NOMO-1 treated with dmso at 0.1 percent for 144 hours (cell line): ENCODE measurements around the gene POLR1C.
"Not testable (repeated sequence)": the region's sequence is repeated elsewhere in the genome, so short reads cannot be mapped to it uniquely, and the experiment has no call there.

ENCODE experiments used
- DNase-seq: peaks from one replicate; lab custom pipeline; 2025; ENCODE audit not compliant: unreplicated experiment; lab: John Stamatoyannopoulos, UW

The POLR1C gene

GRCh38 chr6:43491750-43492661 lies 24.9 kb upstream of the POLR1C start:
- DNase-seq, result no peak

DNA sequence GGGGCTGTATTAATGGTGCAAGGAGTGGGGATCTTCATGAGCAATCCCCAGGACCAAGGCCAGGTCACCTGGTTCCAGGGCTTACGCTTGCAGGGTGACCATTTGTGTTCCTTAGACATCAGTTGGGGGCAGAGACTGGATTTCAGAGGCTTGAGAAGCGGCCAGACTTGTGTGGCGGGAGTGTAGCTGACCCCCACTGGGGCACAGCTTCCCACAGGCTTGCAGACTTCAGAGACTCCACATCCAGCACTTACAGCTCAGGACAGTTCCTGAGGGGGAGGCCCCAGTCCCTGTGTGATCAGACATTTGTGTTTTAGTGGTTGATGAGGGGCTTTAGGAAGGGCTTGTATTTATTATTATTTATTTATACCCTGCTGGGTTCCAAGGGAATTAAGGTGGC lies 24.2 kb upstream of the POLR1C start:
- DNase-seq, result no peak

DNA sequence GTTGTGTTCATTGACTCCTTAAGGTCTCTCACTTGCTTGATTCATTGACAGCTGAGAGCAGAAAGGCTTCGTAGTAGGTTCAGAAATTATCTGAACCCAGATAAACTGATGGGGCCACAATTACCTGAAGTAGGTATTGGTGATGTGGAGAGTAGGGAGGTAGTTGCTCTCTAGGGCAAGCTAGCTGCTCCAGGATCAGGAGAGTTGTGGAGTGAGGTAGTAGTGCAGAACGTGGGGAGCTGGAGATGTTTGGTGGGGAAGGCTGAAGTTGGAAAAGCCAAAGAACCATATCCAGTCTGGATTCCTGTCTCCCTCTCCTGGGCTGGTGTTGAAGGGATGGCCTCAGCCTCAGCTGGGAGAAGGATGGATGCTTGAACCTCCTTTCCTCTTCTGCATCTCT lies 23.7 kb upstream of the POLR1C start:
- no peak for DNase-seq

DNA sequence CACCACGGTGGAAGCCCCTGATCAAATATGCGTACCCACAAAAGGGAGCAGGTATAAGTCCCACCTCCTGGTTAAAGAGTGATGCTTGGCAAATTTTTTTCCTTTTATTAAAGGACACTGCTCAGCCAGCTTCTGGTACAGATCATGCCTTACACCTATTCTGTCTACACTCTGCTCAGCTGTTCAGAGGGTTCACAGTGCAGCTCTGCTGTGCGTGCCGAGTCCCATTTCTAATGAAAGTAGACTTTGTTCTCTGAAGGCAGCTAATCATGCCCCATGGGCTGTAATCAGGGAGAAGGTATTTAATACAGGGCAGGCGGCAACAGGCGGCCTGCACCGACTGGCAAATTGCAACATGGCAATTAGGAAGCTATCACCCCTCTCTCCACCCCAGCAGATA lies 23.1 kb upstream of the POLR1C start:
- no peak for DNase-seq

- DNase-seq, result no peak
Measured at GRCh38 chr6:43494321-43494720, 22.6 kb upstream of the POLR1C start.

DNA sequence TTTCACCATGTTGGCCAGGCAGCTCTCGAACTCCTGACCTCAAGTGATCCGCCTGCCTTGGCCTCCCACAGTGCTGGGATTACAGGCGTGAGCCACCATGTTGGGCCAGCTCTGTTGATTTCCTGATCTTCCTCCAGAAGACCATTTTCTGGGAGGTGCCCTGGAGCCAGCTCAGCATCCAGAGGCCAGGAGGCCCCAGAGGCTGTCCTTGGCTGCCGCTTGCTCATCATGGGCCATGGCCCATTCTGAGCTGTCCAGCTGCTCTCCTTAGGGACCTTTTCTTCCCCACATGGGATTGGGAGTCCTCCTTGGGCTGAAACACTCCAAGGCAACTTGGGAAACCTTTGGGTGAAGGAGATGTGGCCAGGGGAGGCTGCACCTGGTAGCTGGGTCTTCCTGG lies 22.1 kb upstream of the POLR1C start:
- no peak for DNase-seq

- no peak for DNase-seq
Measured at GRCh38 chr6:43495409-43495941, 21.4 kb upstream of the POLR1C start.

DNA sequence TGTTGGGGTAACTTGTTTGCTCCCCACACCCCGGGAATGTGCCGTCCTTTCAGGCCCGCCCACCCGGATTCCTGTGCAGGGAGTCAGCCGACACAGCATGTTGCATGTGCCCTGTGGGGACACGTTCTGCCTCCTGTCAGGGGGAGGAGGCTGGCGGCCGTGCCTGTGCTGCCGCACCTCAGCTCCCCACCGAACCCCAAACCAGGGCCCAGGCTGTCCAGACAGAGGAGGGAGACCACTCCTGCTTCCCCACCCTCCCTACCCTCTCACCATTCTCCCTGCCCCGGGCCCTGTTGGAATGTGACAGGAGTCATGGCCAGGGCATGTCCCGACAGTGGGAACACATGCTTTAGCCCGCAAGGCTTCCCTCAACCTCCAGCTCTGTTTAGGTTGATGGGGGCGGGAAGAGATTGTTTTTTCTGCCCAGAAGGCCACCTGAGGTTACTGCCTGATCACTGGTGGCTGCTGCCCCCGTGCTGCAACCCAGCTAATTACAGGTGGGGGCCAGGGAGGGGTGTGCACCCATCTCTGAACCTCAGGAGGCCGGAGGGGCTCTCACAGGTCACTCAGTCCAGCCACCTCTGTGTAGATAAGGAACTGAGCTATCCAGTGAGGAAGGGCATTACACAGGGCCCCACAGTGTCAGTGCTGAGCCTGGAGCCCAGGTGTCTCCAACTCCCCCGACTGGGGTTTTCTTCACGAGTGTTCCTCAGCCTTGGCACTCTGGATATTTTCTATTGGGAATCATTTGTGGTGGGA lies 20.3 kb upstream of the POLR1C start:
- no peak for DNase-seq

DNA sequence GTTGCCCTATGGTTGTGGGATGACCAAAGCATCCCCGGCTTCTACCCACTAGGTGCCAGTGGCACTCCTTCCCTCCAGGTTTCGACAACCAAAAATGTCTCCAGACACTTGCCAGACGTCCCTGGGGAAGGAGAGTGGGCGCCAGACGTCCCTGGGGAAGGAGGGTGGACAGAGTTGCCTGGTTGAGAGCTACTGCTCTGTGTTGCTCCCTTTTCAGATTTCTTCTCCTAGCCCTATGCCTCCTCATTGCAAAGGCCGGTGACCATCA lies 19.8 kb upstream of the POLR1C start:
- no peak for DNase-seq

DNA sequence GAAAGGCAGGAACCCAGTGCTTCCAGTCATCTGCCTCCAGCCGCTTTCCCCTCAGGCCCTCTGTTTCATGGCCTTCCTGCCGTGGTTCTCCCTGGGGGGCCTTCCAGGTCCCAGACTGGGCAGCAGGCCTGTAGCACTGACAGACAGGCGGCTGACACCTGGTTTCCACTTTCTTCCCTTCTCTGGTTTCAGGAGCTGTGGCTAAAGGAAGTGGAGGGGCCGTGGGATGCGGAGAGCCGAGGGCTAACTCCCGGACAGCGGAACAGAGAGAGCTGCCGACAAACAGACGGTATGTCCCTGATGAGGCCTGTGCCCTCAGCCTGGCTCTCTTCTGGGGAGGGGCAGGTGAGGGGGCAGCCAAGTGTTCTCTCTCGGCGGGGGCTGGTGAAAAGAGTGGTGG lies 19.2 kb upstream of the POLR1C start:
- DNase-seq, result no peak

DNA sequence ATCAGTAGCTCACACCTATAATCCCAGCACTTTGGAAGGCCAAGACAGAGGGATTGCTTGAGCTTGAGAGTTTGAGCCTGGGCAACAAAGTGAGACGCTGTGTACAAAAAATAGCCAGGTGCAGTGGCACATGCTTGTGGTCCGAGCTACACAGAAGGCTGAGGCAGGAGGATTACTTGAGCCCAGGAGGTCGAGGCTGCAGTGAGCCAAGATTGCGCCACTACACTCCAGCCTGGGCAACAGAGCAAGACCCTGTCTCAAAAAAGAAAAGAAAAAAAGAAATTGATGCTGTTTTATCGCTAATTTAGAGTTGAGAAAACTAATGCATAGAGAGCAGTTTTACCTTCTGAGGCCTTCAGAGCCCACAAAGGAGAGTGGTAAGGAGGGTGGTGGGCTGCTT lies 18.6 kb upstream of the POLR1C start:
- not testable (repeated sequence) for DNase-seq

DNA sequence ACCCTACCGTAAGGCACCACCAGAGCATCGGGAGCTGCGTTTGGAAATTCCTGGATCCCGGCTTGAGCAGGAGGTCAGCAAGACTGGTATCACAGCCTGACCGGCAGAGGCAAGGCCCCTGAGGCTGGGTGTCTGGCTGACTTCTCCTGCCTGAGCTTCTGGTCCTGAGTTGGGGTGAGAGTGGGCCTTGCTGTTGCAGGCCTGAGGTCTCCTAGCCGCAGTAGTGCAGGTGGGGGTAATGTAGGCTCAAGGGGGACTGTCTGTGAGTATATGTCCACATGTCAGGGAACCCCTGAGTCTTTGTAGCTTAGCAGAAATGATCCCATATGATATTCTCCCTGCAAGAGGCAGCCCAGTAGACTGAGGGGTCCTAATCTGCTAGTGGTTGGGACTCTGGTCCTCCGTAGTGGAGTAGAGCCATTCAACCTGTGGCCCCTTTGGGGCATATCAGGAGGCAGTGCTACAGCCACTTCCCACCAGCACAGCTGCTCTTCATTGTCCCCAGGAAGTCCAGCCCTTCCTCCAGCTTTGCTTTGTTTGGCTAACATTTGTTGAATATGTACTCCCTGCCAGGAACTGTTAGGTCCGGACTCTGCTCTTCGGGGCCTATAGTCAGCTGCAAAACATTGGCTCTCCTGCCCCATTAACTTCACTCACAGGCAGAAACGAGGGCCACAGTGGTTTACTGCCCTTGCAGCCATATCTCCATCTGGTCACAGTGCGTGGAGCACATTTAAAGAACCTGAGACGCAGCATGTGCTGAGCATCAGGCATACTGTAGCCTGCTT lies 17.7 kb upstream of the POLR1C start:
- DNase-seq, result no peak

DNA sequence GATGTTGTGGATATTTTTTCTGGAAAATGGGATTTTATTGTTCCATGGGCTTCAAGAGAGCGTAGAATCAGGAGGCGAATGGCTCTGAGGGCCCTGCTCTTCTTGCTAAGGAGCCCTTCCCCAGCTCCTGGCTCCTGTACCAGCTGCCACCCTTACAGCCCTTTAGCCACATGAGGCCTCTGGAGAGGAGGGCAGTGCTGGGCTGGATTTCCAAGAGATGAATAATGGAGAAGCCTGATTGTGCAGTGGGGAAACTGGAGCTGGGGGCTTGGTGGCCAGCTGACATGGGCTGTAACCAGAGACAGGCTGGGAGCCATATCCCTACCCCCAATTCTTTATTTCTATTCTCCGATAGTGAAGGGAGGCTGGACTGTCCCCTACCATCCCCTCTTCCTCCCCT lies 16.0 kb upstream of the POLR1C start:
- no peak for DNase-seq

DNA sequence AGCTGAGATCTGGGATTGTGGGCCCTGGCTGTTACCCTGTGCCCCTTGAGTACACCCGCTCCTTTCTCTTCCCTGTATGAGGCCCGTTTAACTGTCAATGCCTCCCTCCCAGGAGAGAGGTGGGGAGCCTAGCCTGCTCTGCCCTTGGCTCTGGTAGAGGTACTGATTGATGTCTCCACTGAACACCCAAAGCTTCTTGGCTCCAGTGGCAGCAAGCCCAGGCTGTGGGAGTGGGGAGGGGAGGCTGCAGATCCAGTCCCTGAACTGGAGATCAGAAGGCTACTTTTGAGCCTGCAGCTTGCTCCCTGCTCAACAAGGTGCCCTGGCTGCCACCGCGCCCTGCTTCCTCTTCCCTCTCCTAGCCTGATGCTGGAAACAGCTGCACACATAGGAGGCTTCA lies 14.2 kb upstream of the POLR1C start:
- no peak for DNase-seq

DNA sequence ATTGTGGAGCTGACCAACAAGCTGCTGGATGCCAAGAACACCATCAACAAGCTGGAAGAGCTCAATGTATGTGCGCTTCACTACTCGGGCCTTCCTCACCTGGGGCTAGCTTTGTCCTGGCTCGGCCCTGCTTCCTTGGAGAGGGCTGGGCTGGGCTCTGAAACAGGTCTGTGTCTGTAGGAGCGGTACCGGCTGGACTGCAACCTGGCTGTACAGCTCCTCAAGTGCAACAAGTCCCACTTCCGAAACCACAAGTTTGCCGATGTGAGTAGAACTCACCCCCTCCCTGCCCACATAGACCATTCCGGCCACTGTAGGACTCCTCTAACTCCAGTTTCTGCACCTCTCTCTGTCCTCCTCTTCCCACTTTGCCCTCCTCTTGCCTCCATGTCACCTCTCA lies 13.4 kb upstream of the POLR1C start:
- DNase-seq, result no peak

GRCh38 chr6:43504756-43505593 lies 11.9 kb upstream of the POLR1C start:
- no peak for DNase-seq

DNA sequence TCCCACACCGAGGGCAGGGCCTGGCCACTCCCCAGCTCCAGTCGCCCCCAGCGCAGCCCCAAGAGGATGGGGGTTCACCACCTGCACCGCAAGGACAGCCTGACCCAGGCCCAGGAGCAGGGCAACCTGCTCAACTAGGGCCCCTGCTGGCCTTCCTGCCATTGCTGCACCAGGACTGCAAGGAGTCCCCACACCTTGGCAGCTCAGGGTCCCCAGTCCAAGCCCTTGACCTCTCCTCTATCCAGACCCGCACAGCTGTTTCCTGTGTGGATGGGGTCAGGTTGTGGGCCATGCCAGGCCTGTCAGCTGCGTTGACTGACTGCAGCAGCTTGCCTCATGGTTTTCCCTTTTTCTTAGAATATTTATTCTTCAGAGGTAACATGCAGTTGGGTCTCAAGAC lies 11.2 kb upstream of the POLR1C start:
- no peak for DNase-seq

DNA sequence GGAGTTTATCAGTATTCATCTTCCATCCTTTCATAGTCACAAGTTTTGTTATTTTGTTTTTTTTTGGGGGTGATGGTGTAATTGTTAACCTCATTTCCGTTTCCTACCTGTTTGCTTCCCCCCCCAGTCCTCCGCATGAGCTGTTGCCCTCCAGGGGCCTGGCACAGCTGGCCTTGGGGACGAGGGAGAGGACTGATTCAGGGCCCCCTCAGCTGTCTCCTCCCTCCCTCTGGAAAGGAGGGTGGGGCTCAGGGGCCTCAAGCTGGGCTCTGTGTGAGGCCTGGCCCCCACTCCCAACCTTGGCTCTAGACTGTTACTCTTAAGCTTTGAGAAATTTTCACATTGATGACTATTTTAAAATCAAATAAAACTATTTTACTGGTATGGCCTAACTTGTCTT lies 10.7 kb upstream of the POLR1C start:
- no peak for DNase-seq

DNA sequence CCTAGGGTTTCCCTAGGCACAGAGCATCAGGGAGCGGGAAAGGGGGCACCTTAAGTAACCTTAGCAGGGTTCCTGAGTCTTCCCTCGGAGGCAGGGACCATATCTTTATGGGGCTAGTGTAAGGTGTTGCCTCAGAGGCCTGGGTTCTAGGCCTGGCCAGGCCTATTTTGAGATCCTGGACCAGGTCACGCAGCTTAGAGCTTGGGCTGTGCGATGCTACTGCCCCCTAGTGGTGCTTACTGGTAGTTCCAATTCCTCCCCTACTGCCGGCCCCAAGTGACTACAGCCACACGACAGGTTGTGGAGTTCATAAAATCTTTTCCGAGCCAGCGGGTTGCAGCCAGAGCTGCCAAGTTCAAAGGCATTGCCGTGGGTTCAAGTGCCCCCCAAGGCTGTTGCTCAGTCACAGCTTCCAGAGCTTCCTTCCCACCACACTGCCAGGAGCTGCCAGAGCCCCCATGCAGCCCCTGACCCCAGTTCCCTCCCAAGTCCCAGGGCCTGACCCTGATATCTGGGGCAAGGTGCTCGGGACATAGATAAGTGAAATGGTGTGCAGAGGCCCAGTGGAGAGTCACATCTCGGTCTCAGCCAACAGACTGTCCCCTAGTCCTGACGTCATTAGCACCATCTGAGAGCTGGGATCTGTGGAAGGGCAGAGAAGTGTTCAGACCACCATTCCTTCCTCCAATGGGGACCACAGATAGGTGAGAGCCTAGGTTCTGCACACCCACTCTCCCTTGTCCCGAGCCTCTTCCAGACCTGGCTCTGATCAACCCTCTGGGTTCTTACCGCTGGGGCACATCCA lies 10.0 kb upstream of the POLR1C start:
- DNase-seq, result peak; percentile 58
